ENCODE results near the gene ME3.

- TF ChIP-seq CTCF (IDR thresholded peaks at IDR 0.05) (no peak), EZH2 (IDR thresholded peaks at IDR 0.05; ENCODE audit: borderline replicate concordance, insufficient read depth, low read depth, low read length, poor library complexity, severe bottlenecking) (no peak)
Observed at GRCh38 chr11:86503131-86503530, 169.3 kb downstream of the ME3 start.
